Ishikawa (cell line): Measurements from ENCODE around the gene FOXP1.

ENCODE experiments used
- CEBPB ChIP-seq: IDR thresholded peaks from 2 replicates; pipeline ENCODE4 v1.6.1; 2012
- CREB1 ChIP-seq: IDR thresholded peaks from 2 replicates; pipeline ENCODE4 v1.6.1; 2012; ENCODE audit warnings: low read depth
- EGR1 ChIP-seq: IDR thresholded peaks from 2 replicates; pipeline ENCODE4 v1.6.1; 2012
- EP300 ChIP-seq: IDR thresholded peaks from 2 replicates; pipeline ENCODE4 v1.6.1; 2012; ENCODE audit warnings: borderline replicate concordance
- FOXM1 ChIP-seq: IDR thresholded peaks from 2 replicates; pipeline ENCODE4 v1.6.1; 2012; ENCODE audit warnings: low read depth, borderline replicate concordance
- MAX ChIP-seq: IDR thresholded peaks from 2 replicates; pipeline ENCODE4 v1.6.1; 2012
- NFIC ChIP-seq: IDR thresholded peaks from 2 replicates; pipeline ENCODE4 v1.6.1; 2012
- RAD21 ChIP-seq: IDR thresholded peaks from 2 replicates; pipeline ENCODE4 v1.6.1; 2012; ENCODE audit warnings: low read depth
- TAF1 ChIP-seq: IDR thresholded peaks from 2 replicates; pipeline ENCODE4 v1.6.1; 2012; ENCODE audit warnings: low read depth, mild to moderate bottlenecking
- TCF12 ChIP-seq: IDR thresholded peaks from 2 replicates; pipeline ENCODE4 v1.6.1; 2012; ENCODE audit warnings: low read depth
- TEAD4 ChIP-seq: IDR thresholded peaks from 2 replicates; pipeline ENCODE4 v1.6.1; 2012
- YY1 ChIP-seq: IDR thresholded peaks from 2 replicates; pipeline ENCODE4 v1.6.1; 2012; ENCODE audit warnings: low read depth
- ZBTB7A ChIP-seq: IDR thresholded peaks from 2 replicates; pipeline ENCODE4 v1.6.1; 2012; ENCODE audit warnings: low read depth
- TF ChIP-seq, protein P1 (sequence below): IDR thresholded peaks from 2 replicates; pipeline ENCODE4 v1.6.1; 2012
- TF ChIP-seq, protein P2 (sequence below): IDR thresholded peaks from 2 replicates; pipeline ENCODE4 v1.6.1; 2012; ENCODE audit warnings: low read depth, mild to moderate bottlenecking

The FOXP1 gene

DNA sequence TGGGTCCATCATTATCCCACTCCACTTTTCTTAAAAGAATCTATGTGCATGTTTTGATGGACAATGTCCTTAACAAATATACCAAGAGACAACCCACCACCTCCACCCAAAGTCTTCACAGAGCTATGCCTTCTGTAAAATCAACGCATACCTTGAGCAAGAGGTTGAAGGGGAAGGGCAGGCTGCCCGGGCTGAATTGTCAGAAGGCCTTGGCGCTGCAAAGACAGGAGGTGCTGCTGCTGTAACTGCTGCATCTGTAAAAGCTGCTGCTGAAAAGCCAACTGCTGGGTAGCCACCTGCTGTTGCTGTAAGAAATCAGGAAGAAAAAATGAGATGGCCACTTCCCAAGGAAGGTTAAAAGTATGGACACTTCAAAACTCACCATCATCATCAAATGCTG is 536.7 kb downstream of the FOXP1 start:
- TF ChIP-seq, protein P1, sequence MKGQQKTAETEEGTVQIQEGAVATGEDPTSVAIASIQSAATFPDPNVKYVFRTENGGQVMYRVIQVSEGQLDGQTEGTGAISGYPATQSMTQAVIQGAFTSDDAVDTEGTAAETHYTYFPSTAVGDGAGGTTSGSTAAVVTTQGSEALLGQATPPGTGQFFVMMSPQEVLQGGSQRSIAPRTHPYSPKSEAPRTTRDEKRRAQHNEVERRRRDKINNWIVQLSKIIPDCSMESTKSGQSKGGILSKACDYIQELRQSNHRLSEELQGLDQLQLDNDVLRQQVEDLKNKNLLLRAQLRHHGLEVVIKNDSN: no peak
- TF ChIP-seq EGR1: no peak
- TF ChIP-seq FOXM1: no peak
- TF ChIP-seq NFIC: no peak
- TF ChIP-seq MAX: no peak
- TF ChIP-seq, protein P2, sequence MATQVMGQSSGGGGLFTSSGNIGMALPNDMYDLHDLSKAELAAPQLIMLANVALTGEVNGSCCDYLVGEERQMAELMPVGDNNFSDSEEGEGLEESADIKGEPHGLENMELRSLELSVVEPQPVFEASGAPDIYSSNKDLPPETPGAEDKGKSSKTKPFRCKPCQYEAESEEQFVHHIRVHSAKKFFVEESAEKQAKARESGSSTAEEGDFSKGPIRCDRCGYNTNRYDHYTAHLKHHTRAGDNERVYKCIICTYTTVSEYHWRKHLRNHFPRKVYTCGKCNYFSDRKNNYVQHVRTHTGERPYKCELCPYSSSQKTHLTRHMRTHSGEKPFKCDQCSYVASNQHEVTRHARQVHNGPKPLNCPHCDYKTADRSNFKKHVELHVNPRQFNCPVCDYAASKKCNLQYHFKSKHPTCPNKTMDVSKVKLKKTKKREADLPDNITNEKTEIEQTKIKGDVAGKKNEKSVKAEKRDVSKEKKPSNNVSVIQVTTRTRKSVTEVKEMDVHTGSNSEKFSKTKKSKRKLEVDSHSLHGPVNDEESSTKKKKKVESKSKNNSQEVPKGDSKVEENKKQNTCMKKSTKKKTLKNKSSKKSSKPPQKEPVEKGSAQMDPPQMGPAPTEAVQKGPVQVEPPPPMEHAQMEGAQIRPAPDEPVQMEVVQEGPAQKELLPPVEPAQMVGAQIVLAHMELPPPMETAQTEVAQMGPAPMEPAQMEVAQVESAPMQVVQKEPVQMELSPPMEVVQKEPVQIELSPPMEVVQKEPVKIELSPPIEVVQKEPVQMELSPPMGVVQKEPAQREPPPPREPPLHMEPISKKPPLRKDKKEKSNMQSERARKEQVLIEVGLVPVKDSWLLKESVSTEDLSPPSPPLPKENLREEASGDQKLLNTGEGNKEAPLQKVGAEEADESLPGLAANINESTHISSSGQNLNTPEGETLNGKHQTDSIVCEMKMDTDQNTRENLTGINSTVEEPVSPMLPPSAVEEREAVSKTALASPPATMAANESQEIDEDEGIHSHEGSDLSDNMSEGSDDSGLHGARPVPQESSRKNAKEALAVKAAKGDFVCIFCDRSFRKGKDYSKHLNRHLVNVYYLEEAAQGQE: no peak
- TF ChIP-seq EP300: no peak
- TF ChIP-seq TEAD4: no peak
- no peak for TF ChIP-seq CREB1
- TF ChIP-seq YY1: no peak
- TF ChIP-seq TAF1: no peak
- TF ChIP-seq TCF12: no peak
- TF ChIP-seq CEBPB: no peak
- no peak for TF ChIP-seq RAD21
- no peak for TF ChIP-seq ZBTB7A

DNA sequence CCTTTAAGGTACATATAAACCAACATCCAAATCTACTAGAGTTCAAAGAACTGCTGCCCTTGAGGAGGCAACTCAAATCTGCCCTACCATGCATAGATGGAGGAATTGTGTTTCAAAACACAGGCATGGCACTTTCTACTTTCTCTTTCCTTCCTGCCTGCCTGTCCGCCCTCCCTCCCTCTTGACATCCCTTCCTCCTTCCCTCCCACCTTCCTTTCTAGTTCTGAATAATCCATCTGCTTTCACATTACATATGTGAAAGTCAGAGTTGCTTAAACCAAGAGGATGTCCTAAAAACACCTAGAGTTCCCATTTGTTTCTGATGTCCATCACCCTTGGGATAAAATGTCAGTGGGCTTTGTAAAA is 537.6 kb downstream of the FOXP1 start:
- no peak for TF ChIP-seq FOXM1
- no peak for TF ChIP-seq TCF12
- TF ChIP-seq, protein P1: no peak
- TF ChIP-seq YY1: no peak
- TF ChIP-seq, protein P2: no peak
- no peak for TF ChIP-seq MAX
- no peak for TF ChIP-seq RAD21
- TF ChIP-seq CEBPB: no peak

- no peak for TF ChIP-seq TCF12
- no peak for TF ChIP-seq ZBTB7A
- TF ChIP-seq MAX: no peak
- TF ChIP-seq EP300: no peak
- no peak for TF ChIP-seq TAF1
- no peak for TF ChIP-seq RAD21
- TF ChIP-seq EGR1: no peak
Observed at GRCh38 chr3:71045212-71045916, 538.2 kb downstream of the FOXP1 start.

DNA sequence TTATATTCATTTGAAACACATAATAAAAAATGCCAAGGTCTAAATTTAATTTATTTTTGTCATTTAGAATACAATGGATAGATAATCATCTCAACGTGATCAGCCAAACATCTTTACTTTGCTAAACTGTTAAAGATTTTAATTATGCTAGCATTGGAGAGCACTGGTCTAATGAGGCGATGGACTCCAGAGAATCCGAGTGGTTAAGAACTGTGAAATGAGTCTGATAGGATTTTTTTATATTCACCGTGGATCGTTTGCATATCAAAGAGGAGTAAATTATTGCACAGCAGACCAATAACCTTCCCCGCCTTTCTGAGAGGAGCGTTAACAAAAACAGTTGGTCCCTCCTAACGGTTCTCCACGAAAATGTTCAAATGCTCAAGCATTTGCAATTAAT is 540.8 kb downstream of the FOXP1 start:
- TF ChIP-seq EP300: no peak
- TF ChIP-seq MAX: no peak
- TF ChIP-seq RAD21: no peak

GRCh38 chr3:71041371-71041770 is 542.2 kb downstream of the FOXP1 start:
- TF ChIP-seq RAD21 (no peak), TAF1 (no peak), YY1 (no peak), CEBPB (no peak), EP300 (no peak), NFIC (no peak), CREB1 (no peak), FOXM1 (no peak), TCF12 (no peak), ZBTB7A (no peak), EGR1 (no peak)
- TF ChIP-seq, protein P2: no peak
- TF ChIP-seq, protein P1: no peak
